GM19395 (cell line): ENCODE measurements around the gene SFXN5.
"Not testable (repeated sequence)": the region's sequence is repeated elsewhere in the genome, so short reads cannot be mapped to it uniquely, and the experiment has no call there.

Source experiments
- ATAC-seq: cut with Tn5 transposase; IDR thresholded peaks from one replicate; pipeline ENCODE4 v1.9.1; 2021; ENCODE audit warnings: mild to moderate bottlenecking, moderate library complexity; ENCODE audit not compliant: unreplicated experiment

The SFXN5 gene

GRCh38 chr2:73078457-73079411 lies 7.2 kb upstream of the SFXN5 start:
- no peak for ATAC-seq

- ATAC-seq = no peak
These were observed 5.9 kb upstream of the SFXN5 start for GRCh38 chr2:73077424-73077795.

GRCh38 chr2:73076701-73077423 lies 5.3 kb upstream of the SFXN5 start:
- ATAC-seq = no peak

GRCh38 chr2:73075477-73076373 lies 4.2 kb upstream of the SFXN5 start:
- no peak for ATAC-seq

GRCh38 chr2:73074110-73075069 lies 2.9 kb upstream of the SFXN5 start:
- ATAC-seq = no peak

GRCh38 chr2:73072416-73072815 lies 904 bp upstream of the SFXN5 start:
- ATAC-seq = no peak

GRCh38 chr2:73072129-73072395 lies 550 bp upstream of the SFXN5 start:
- peak; percentile 9 for ATAC-seq

GRCh38 chr2:73070643-73071359 lies 711 bp downstream of the SFXN5 start:
- ATAC-seq = peak; percentile 36

GRCh38 chr2:73069855-73070642 lies 1.5 kb downstream of the SFXN5 start:
- ATAC-seq = no peak

- ATAC-seq = no peak
These were observed 2.3 kb downstream of the SFXN5 start for GRCh38 chr2:73069041-73069854.

- no peak for ATAC-seq
These were observed 3.4 kb downstream of the SFXN5 start for GRCh38 chr2:73068147-73068546.

GRCh38 chr2:73067043-73067442 lies 4.5 kb downstream of the SFXN5 start:
- ATAC-seq = no peak

- ATAC-seq = not testable (repeated sequence)
These were observed 6.4 kb downstream of the SFXN5 start for GRCh38 chr2:73065070-73065469.

- ATAC-seq = no peak
These were observed 7.3 kb downstream of the SFXN5 start for GRCh38 chr2:73063909-73064875.

- ATAC-seq = no peak
These were observed 8.0 kb downstream of the SFXN5 start for GRCh38 chr2:73063472-73063871.

- ATAC-seq = no peak
These were observed 12.4 kb downstream of the SFXN5 start for GRCh38 chr2:73059106-73059505.

GRCh38 chr2:73054980-73055379 lies 16.5 kb downstream of the SFXN5 start:
- no peak for ATAC-seq
